ENCODE measurements around the gene NAT16. TPM values are rescaled to one million over a fixed set of nuclear protein-coding genes. Genes with fewer than 3 reads are reported as not detected.
A peak's percentile ranks its signal among the peaks of the same experiment; 100 is the strongest.

Gene NAT16
- polyA plus RNA-seq, 1 experiment, result 0.02 TPM

- H3K36me3 ChIP-seq (ENCODE audit: control insufficient read depth, insufficient read depth, low read length), result no peaks in the 10 kb centered on the region
- POLR2A ChIA-PET, result no interaction called here
- H3K27me3 ChIP-seq (ENCODE audit: control insufficient read depth, insufficient read depth, low read length), result peaks cover 64% of the 10 kb centered on the region
- no peak overlapping the region for H3K4me3 ChIP-seq (ENCODE audit: low read depth, low read length)
- CTCF ChIA-PET, result interaction anchor here (0.6 to 2.7 kb wide), 9 partner anchors 18 to 1175 kb away, joined by 3 to 25 read pairs (median 3); no protein-coding TSS in a partner anchor
- no peak for DNase-seq (ENCODE audit: low read depth)
- no peak for TF ChIP-seq CTCF (IDR thresholded peaks at IDR 0.05; ENCODE audit: insufficient read depth, low read depth, low read length)
Measured at GRCh38 chr7:101174322-101174854, 5.7 kb downstream of the NAT16 start.

- Histone ChIP-seq H3K4me3 (ENCODE audit: low read depth, low read length) (no peak overlapping the region), H3K36me3 (ENCODE audit: control insufficient read depth, insufficient read depth, low read length) (no peaks in the 10 kb centered on the region), H3K27me3 (ENCODE audit: control insufficient read depth, insufficient read depth, low read length) (peaks cover 58% of the 10 kb centered on the region)
- no peak for DNase-seq (ENCODE audit: low read depth)
- ChIA-PET CTCF (interaction anchor here (0.8 to 2.7 kb wide), 7 partner anchors 8 to 117 kb away, joined by 3 to 25 read pairs (median 3); partner anchors contain the start of gene VGF), POLR2A (interaction anchor here (0.6 kb wide), 1 partner anchor 89 kb away, joined by 3 read pairs; the partner anchor contains the start of gene TRIM56)
- no peak for TF ChIP-seq CTCF (IDR thresholded peaks at IDR 0.05; ENCODE audit: insufficient read depth, low read depth, low read length)
Measured at GRCh38 chr7:101173752-101174244, 6.3 kb downstream of the NAT16 start.

- CTCF ChIA-PET, result interaction anchor here (0.8 to 2.7 kb wide), 6 partner anchors 8 to 118 kb away, joined by 3 to 25 read pairs (median 4); partner anchors contain the start of gene VGF
- TF ChIP-seq CTCF (IDR thresholded peaks at IDR 0.05; ENCODE audit: insufficient read depth, low read depth, low read length), result no peak
- DNase-seq (ENCODE audit: low read depth), result no peak
- peak overlapping the region; percentile 29 for H3K4me3 ChIP-seq (ENCODE audit: low read depth, low read length)
- peaks cover 58% of the 10 kb centered on the region for H3K27me3 ChIP-seq (ENCODE audit: control insufficient read depth, insufficient read depth, low read length)
- POLR2A ChIA-PET, result interaction anchor here (0.6 kb wide), 1 partner anchor 88 kb away, joined by 3 read pairs; the partner anchor contains the start of gene TRIM56
- no peaks in the 10 kb centered on the region for H3K36me3 ChIP-seq (ENCODE audit: control insufficient read depth, insufficient read depth, low read length)
Measured at GRCh38 chr7:101172854-101173751, 7.0 kb downstream of the NAT16 start.

- Histone ChIP-seq H3K4me3 (ENCODE audit: low read depth, low read length) (no peak overlapping the region), H3K27me3 (ENCODE audit: control insufficient read depth, insufficient read depth, low read length) (peaks cover 54% of the 10 kb centered on the region), H3K36me3 (ENCODE audit: control insufficient read depth, insufficient read depth, low read length) (no peaks in the 10 kb centered on the region)
- TF ChIP-seq CTCF (IDR thresholded peaks at IDR 0.05; ENCODE audit: insufficient read depth, low read depth, low read length), result no peak
- DNase-seq (ENCODE audit: low read depth), result no peak
- ChIA-PET POLR2A (no interaction called here), CTCF (interaction anchor here (0.6 to 3.0 kb wide), 10 partner anchors 20 to 197 kb away, joined by 3 to 31 read pairs (median 8); partner anchors contain the start of genes PLOD3 and ZNHIT1)
Measured at GRCh38 chr7:101172005-101172853, 7.9 kb downstream of the NAT16 start.

Data from BJ (cell line).